COLO668 (cell line): ENCODE results near the gene FARP1.

Experiments
- DNase-seq: peaks from one replicate; lab custom pipeline; 2025; ENCODE audit not compliant: unreplicated experiment; lab: John Stamatoyannopoulos, UW

FARP1 gene

DNA sequence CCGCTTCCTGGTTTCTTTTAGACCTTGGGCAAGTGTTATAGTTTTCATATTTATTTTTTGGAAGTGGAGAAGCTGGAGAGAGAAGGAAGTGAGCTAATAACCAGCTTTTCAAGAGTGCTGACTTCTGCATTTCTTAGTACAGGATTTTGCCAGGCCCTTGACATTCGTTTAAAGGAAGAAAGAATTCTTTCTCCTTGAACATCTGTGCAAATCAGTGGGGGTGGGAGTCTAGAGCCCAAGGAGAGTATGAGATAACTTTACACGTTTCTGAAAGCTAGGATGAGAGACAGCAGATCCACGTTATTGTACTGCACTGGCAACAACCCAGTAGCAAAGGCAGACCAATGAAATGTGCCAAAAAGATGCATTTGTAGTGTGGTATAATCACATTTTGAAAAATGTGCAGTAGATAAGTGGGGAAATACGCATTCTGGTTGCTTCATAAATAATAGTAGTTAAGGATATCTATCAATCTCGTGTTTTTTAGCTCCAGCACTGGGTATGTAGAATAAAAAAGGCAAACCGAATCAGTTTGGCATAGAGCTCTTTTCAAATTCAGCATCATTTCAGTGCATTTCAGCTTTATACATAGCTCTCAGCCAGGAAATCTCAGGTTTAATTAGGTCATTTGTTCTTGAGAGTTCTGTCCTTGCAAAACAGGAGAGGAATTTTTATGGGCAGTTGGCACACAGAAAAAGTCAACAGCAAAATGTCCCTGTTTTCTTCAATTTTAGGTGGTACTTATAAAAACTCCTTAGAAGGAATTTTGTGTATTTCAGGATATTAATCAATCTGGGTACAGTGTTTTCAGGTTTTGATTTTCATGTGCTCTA, 29.9 kb downstream of the FARP1 start:
- no peak for DNase-seq

DNA sequence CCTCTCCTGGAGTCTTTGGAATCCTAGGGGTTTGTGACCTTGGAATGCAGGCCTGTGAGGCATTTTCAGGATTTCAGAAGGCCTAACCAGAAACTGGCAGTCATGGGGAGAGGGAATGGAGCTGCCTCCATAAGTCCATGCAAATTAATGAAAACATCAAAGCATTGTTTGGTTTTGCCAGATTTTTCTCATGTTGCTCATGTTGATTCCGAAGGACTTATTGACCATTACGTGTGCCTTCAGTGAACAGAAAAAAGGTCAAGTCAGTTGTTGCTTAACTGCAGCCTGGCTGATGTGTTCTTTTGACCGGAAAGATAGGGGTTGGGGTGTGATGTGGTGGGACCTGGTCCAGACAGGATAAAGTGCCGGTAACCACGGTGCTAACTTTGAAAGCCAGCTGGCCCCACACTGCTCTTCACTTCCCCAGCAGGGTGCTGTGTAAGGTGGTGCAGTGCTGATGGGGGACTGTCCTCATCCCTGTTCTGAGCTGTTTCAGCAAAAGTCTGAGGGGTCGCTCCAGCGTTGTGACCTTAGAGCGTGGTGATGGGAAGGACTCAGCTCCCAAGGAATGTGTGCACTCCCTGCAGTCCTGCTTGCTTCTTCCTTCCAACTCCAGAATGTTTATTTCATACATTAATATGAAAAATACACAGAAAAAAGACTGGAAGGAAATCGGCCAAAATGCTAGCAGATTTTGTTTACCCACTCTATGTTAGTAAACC, 30.7 kb downstream of the FARP1 start:
- DNase-seq = no peak

DNA sequence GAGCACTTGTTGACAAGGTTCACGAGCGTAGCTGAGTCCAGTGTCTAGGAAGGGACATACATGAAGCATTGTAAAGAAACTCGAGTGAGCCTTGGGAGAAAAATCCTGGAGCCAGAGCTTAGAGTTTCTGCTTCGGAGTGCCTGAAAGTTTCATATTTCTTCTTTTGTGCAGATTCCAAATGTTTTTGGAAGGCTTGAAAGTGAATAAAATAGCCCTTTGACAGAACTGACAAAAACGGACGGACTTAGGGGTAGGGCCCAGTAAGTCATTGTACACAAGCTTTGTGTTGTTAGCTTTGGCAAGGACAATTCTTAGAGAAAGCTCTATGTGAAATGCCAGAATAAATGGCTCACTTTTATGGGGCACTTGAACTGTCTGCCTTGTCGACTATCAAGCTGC, 31.4 kb downstream of the FARP1 start:
- DNase-seq = no peak

DNA sequence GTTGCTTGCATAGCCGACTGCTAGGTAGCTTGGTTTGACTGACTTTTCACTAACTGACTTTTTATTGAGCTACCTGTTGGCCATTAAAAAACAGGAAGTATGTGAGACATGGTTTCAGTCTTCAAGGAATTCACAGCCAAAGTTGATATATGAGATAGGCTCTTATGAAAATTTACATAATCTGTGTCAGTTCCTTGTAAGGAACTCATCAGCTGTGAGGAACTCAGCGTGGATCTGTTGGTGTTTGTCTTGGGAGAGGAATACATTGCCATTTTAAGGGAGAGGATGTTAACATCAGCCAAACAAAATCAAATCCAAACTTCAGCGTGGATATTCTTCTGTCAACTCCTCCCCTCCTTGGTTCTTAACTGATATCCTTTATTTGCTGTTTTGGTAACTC, 32.1 kb downstream of the FARP1 start:
- DNase-seq = no peak

DNA sequence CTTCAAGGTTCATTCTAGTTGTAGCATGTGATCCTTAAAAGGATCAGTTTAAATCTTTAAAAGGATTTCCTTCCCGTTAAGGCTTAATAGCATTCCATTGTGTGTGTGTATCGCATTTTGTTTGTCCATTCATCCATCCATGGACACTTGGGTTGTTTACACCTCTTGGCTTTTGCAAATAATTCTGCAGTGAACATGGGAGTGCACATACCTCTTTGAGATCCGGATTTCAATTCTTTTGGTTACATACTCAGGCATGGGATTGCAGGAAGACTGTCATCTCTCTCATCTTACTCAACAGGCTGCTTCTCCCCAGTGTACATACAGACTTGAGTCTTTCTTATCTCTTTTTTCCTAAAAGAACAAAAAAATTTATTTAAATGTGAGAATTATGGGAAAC, 32.9 kb downstream of the FARP1 start:
- no peak for DNase-seq

DNA sequence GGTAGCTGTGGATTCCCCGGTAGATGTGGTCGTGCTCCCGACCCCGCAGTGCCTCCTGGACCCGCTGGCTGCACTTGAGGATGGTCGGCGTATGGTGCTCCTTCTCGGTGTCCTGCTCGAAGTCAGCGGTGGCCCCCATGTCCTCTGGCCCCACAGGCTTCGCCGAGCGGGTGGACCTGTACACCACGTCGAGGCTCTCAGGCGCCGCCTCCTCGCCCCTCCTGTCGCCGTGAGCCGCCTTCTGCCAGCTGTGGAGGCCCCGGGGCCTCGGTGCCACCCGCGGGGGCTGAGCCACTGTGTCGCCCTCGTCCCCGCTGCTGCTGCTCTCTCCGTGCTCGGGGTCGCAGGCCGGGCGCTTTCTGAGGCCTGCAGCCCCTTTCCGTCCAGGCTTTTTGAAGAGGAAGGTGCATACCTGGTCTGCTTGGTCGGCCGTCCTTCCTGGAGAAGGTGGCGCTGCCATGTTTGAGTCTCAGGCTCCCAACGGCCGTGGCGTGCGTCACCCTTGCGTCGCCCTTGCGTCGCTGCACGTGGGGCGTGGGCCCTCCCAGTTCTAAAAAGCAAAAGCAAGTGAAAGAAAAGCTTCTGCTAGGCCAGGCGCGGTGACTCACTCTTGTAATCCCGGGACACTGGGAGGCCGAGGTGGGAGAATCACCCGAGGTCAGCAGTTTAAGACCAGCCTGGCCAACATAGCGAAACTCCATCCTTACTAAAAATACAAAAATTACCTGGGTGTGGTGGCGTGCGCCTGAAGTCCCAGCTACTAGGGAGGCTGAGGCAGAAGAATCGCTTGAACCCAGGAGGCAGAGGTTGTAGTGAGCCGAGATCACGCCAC, 34.1 kb downstream of the FARP1 start, which contains the start of gene RNF113B:
Gene RNF113B, minus strand, starts transcription at position 493 of the 832 bp plus-strand sequence. Its CDS starts 33 bp downstream, at position 460.
- no peak for DNase-seq

DNA sequence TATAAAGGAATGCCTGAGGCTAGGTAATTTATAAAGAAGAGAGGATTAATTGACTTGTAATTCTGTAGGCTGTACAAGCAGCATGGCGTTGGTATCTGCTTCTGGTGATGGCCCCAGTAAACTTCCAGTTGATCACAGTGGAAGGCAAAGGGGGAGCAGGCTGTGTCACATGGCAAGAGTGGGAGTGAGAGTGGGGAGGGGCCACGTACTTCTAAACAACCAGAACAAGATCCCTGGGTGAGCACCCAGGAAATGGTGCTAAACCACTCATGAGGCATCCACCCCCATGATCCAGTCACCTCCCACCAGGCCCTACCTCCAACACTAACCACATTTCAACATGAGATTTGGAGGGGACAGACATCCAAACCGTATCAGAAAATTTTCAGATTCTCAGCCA, 37.2 kb downstream of the FARP1 start:
- no peak for DNase-seq

DNA sequence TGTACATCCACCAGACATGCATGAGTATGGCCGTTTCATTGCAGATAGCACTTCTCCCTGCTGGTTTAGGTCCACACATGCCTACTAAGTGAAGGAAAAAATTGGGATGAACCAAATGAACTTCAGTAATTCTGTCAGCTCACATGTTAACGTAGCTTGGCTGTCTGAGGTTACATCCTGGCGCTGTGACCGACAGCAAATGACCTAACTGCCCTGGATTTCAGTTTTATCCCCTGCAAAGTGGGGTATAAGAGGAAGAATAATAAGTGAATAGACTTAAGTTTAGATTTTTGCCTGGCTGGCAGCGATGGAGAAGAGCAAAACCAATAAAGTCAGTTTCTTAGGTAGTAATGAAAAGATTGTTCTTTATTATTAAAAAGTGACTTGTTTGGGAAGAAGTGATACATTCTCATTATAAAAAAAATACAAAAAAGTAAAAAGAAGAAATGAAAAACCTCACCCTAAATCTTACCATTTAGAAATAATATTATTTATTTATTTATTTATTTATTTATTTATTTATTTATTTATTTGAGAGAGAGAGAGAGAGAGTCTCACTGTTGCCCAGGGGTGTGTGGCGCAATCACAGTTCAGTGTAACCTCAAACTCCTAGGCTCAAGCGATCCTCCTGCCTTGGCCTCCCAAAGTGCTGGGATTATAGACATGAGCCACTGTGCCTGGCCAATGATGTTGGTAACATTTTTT, 38.4 kb downstream of the FARP1 start:
- no peak for DNase-seq

DNA sequence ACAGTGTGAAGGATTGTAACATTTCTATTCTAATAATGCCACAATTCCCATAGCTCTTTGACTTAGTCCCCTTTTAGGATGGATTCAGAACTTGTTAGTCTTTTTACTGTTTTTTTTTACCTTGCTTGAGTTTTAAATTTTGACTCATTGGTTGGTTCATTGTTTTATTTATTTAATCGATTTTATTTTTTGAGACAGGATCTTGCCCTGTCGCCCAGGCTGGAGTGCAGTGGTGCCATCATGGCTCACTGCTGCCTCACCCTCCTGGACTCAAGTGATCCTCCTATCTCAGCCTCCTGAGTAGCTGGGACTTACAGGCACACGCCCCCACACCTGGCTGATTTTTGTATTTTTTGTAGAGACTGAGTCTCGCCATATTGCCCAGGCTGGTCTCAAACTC, 39.3 kb downstream of the FARP1 start:
- DNase-seq = no peak

DNA sequence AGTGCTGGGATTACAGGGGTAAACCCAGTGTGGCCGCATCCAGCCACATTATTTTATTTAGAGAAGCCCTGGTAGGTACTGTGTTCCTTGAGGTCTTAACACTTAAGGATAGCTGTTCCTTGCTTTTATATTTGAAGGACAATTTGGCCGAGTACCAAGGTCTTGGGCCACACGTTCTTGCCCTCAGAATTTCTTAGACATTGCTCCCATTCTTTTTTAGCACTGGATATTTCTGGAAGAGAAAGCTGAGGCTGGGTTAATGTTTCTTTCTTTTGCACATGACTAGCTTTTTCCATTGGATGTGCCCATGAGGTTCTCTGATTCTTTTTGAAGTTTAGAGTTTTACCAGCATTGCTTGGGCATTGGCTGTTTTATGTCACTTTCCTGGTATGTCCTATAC, 39.7 kb downstream of the FARP1 start:
- no peak for DNase-seq

DNA sequence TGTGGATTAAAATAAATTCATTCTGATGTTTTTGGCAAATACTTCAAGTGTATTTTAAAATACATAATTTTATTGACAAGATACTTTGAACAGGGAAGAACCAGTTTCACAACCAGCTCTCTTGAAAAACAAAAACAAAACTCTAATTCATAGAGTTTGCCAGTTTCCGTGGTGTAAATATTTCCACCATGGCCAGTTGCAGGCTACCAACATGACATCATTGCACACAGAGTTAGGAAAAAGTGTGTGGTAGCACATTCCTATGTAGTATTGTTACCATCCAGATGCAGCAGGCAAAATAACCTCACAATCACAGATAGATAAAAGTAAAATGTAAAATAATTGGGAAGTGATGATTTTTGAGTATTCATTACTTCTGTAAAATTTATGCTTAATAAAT, 41.9 kb downstream of the FARP1 start:
- DNase-seq = no peak

DNA sequence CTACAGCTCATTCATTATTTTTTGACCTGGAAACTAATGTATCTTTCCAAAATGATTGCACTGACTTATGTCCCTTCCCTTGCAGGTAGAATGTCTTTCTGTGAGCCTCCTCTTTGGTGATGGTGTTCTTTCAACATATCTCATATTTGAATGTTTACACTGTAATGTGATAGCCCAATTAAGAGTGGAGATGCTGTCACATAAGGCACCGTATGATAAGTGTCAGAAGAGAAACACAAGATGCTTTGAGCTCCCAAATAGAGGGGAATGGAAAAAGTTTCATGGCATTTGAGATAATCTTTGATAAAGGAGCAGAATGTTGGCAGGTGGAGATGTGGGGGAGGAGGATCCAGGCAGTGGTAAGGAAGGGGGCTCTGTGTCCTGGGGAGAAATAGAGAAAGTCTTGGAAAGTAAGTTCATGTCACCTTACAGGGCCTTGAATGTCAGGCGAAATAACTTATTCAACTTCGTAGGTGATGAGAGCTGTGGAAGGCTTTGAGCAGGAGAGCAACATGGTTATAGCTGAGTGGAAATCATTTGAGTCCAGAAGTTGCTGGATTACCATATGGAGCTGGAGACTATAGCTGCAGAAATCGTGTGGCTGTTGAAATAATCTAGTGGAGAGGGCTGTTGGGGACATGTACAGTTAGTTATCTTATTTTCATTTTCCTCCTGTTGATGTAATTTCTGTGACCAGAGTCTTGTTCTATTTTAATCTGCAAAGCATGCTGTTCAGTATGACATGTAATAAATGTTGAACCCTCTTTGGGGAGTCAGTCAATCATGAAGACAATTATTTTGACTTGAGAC, 44.5 kb downstream of the FARP1 start:
- DNase-seq = no peak

DNA sequence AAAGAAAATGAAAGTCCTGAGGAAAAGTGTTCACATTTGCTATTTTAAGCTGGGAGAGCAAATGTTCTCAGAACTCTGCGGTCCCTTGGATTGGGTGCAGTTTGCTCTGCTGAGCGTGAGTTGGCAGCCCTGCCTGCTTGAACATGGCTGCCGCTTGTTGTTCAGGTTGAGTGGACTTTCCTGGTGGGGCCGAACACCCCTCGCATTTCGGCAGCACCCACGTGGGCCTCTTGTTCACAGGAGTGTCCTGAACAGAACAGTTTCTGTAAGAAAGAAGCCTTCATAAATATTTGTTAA, 45.0 kb downstream of the FARP1 start:
- no peak for DNase-seq

DNA sequence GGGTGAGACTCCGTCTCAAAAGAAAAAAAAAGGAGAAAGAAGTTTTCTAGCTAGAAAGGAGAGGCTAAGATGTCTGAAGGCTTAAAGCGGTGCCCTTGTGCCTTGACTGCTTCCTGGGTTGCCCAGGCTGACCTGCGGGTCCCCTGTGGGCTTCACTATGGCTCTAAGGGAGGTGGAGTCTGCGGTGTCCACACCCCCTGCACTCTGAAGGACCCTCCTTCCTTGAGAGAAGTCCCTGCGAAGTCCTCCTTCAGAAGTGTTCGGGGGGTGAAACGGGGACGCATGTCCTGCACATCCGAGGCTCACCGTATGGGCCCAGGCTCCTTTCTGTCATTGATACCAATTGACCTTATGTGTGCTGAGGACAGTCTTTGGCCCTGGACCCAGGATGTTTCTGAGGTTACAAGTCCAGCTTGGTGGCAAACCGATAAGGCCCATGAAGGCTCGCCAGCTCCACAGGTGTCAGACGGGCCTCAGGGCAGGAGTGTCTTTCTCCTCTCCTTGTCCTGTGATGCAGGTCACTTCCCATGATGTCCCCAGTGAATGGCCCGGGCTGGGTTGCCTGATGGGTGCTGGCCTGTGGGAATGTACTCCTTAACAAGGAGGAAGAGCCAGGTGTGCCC, 45.8 kb downstream of the FARP1 start:
- no peak for DNase-seq

DNA sequence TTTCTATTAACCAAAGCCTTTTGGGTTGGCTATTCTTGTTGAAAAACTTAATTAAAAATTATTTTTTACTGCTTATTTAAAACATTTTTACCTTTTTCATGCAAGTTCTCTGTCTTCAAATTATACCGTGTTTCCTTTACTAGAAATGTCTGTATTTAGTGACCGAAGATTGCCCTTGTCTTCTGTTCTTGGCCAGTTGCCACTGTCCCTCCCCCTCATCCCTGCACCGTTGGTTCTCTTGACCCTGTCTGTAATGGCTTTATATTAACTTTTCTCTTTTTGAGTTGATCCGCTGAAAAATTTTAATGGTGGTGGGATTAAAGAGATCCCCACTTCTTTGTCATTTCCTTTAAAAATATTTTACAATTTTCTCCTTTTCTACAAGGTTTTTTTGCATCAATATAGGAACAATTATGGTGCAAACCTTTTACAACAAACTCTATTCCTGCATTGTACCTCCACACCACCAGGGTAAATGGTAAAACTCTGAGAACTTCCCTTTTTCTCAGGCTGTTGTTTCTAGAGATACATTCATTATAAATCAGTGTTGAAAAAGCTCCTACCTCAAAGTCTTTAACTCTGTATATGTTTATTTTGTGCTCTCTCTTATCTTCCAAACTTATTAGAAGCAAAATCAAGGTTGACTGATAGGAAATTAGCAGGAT, 47.1 kb downstream of the FARP1 start:
- no peak for DNase-seq

DNA sequence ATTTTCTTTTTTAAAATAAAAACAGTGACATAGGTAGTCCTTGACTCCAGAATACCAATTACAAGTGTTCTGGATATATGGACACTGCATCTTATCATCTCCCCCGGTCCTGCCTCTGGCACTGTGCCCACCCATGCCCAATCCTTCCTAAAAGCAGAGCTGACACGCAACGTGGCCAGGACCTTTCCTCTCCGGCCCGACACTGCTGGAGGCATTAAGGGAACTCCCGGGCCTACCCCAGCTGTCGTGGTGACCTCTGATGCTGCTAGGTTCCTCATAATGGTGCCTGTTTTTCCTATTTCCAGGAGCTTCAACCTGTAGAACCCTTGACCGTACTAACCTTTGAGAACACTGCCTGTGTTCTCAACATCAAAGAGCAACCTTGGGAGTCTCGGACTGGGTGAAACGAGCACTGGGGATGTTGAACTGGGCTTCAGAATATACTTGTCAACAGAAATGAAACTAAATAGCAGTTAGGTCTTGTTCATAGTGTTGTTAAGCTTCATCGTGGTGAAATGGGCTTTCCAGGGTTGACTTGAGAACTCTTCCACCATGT, 48.1 kb downstream of the FARP1 start:
- no peak for DNase-seq

DNA sequence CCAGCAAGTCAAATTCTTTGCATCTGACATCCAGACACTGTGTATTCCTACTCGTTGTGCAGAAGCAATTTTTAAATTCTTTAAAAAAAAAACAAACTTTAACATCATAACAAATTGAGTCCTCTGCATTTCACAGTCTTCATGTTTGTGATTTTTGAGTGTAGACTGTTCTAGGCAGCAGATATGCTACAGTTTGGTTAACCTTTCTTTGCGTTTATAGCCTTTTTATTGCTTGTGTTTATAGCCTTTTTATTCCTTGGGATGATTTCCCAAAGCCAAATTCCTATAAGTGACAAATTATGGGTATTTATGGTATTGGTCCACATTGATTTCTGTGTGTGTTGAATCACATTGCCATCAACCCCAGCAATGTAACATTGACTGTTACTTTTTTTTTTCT, 49.1 kb downstream of the FARP1 start:
- no peak for DNase-seq

DNA sequence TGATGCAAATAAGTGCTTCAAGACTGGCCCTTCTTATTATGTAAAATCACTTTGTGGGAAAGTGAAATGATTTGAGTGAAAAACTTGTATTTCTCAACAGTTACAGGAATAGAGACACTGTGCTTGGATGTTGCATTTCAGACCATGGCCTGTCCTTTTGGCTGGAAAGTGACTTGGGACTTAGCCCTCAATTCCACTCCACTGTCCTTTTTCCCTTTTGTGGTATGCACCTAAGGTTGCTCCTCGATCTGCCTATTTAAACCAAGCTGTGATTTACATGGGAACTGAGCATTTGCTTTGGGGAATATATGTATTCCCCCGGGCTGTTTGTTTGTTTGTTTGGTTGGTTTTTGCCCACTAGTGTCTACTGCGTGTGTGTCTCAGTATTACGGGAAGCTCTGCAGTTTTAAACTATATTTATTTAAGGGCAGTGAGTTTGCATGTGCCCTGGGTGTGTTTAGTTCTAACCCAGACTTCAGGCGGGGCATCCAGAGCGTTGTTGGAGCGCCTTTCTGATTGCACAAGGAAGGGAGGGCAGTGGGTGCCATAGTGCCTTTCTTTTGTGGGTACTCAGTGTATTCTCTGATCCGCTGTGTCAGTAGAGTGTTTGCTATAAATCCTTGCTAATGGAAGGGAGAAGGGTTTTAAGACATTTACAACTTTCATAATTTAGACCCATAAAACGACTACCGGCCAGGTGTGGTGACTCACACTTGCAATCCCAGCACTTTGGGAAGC, 52.3 kb downstream of the FARP1 start:
- no peak for DNase-seq
